ENCODE data around the gene CNIH2. TPM values are rescaled to one million over a fixed set of nuclear protein-coding genes. Genes with fewer than 3 reads are reported as not detected.

Gene CNIH2
- total and polyA plus RNA-seq, 2 of the 8 experiments (the other 6 are each of a cell fraction or from before 2014, with no cell fraction given) = 12.5 to 15.8 TPM

DNA sequence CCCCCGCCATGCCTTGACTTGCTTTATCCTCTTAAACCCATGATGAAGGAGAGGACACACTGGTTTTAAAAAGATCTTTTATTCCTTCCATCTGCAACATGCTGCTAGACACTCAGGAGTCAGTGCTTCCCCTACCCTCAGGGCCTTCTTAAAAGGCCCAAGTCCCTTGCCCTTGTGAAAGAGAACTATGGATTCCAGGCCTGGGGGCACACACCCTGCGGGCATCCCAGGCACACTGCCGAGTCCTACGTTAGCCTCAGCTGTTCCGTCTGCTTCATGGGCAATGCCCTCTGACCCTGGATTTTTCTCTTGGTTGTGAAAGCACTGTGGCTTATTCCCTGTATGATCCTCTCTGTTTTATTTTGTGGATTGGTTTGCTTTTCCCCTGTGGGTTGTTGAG lies 44.7 kb upstream of the CNIH2 start:
- no peak overlapping the region for H4K8ac ChIP-seq (ENCODE audit: extremely low read depth, insufficient read depth, low read length)
- no peak overlapping the region for H3K23ac ChIP-seq (ENCODE audit: insufficient read length)
- H2BK15ac ChIP-seq (ENCODE audit: low read length) = no peak overlapping the region
- no peak overlapping the region for H2BK12ac ChIP-seq (ENCODE audit: low read depth, low read length)
- H3K27me3 ChIP-seq (replicated peaks in 1 of 4; ENCODE audit: control insufficient read depth in 3 of 4, extremely low read depth in 1 of 4, insufficient read depth in 3 of 4, low read length in 3 of 4) = no peaks in the 10 kb centered on the region
- H2BK5ac ChIP-seq (ENCODE audit: low read depth, low read length) = no peak overlapping the region
- H3K79me2 ChIP-seq (ENCODE audit: control insufficient read depth in 1 of 2, insufficient read depth in 2 of 2, low read length in 2 of 2) = no peaks in the 10 kb centered on the region
- no peak overlapping the region for H3K4ac ChIP-seq (replicated peaks; ENCODE audit: insufficient read length, low read depth, low read length)
- no peak overlapping the region for H3K4me3 ChIP-seq (ENCODE audit: extremely low read depth in 1 of 4, insufficient read depth in 2 of 4, low read depth in 3 of 4, low read length in 4 of 4)
- no peak overlapping the region for H3K14ac ChIP-seq (ENCODE audit: insufficient read length)
- no peak overlapping the region for H3K56ac ChIP-seq (replicated peaks; ENCODE audit: insufficient read length, low read depth, low read length)
- no peak overlapping the region for H2BK120ac ChIP-seq (replicated peaks; ENCODE audit: low read depth, low read length)
- ChIA-PET POLR2A (ENCODE audit: partially characterized antibody) (interaction anchor here (1.2 to 1.8 kb wide), 2 partner anchors 11 to 35 kb away, joined by 4 to 5 read pairs; partner anchors contain the start of gene RAB1B), CTCF (ENCODE audit: partially characterized antibody) (interaction anchor here (0.7 to 12.4 kb wide), 5 partner anchors 11 to 69 kb away, joined by 3 to 123 read pairs (median 3); no protein-coding TSS in a partner anchor)
- H3K4me1 ChIP-seq (replicated peaks in 1 of 4; ENCODE audit: control insufficient read depth in 3 of 4, insufficient read depth in 4 of 4, low read length in 3 of 4) = peaks cover 0 to 2% (median 0%) of the 10 kb centered on the region in 4 experiments; a peak in 5 of 7 replicates
- no peak overlapping the region for H3K27ac ChIP-seq (ENCODE audit: low read depth, low read length)
- H4K91ac ChIP-seq (replicated peaks; ENCODE audit: insufficient read length, low read length) = no peak overlapping the region
- no peak for DNase-seq (ENCODE audit: low read depth in 1 of 2, low spot score in 2 of 2)
- FAIRE-seq = no peak
- peaks cover 0 to 10% (median 2%) of the 10 kb centered on the region in 4 experiments; a peak in 3 of 8 replicates for H3K36me3 ChIP-seq (ENCODE audit: control insufficient read depth in 2 of 4, insufficient read depth in 4 of 4, low read length in 3 of 4)
- no peak overlapping the region for H3K9ac ChIP-seq (replicated peaks in 1 of 4; ENCODE audit: extremely low read depth in 1 of 4, low read depth in 3 of 4, low read length in 3 of 4)
- H3K18ac ChIP-seq (ENCODE audit: extremely low read depth, low read length) = no peak overlapping the region
- no peaks in the 10 kb centered on the region for H3K23me2 ChIP-seq (ENCODE audit: low read depth, low read length)
- 76% methylated on average over 4 of the region's 5 CpGs; no CpG with 5 or more reads in 1 of the 2 experiments for WGBS, 2 experiments (ENCODE audit: extremely low coverage in 1 of 2, insufficient coverage in 1 of 2, insufficient read length in 1 of 2, insufficient replicate concordance in 2 of 2, low coverage in 1 of 2, low lambda C conversion rate in 2 of 2, missing lambda C conversion rate in 1 of 2)
- no peaks in the 10 kb centered on the region for H4K20me1 ChIP-seq (replicated peaks in 1 of 2; ENCODE audit: control insufficient read depth in 1 of 2, insufficient read depth in 2 of 2, low read length in 2 of 2)
- no peak overlapping the region for H3K4me2 ChIP-seq (ENCODE audit: insufficient read depth in 1 of 2, low read depth in 2 of 2, low read length in 2 of 2)
- no peak overlapping the region for H2AFZ ChIP-seq (ENCODE audit: low read length)
- no peak overlapping the region for H4K5ac ChIP-seq (ENCODE audit: insufficient read length, low read depth, low read length)
- no peak overlapping the region for H2AK5ac ChIP-seq (ENCODE audit: low read depth, low read length)
- H2BK20ac ChIP-seq (ENCODE audit: low read length) = no peak overlapping the region
- H3K79me1 ChIP-seq (ENCODE audit: low read depth, low read length) = no peaks in the 10 kb centered on the region
- no peaks in the 10 kb centered on the region for H3K9me3 ChIP-seq (ENCODE audit: insufficient read depth in 2 of 2, low read depth in 1 of 2, low read length in 1 of 2)
- TF ChIP-seq MAFK (IDR thresholded peaks at IDR 0.05; ENCODE audit: low read depth, low read length) = no peak
- TF ChIP-seq NRF1 (IDR thresholded peaks at IDR 0.05; ENCODE audit: low read depth, low read length) = no peak
- no peak for TF ChIP-seq FOSL1 (IDR thresholded peaks at IDR 0.05; ENCODE audit: insufficient read depth, low read depth, low read length)
- TF ChIP-seq POLR2AphosphoS5 (IDR thresholded peaks at IDR 0.05; ENCODE audit: low read depth, low read length) = no peak
- TF ChIP-seq ASH2L (IDR thresholded peaks at IDR 0.05; ENCODE audit: low read length) = no peak
- TF ChIP-seq SP2 (IDR thresholded peaks at IDR 0.05; ENCODE audit: low read length) = no peak
- TF ChIP-seq TCF12 (IDR thresholded peaks at IDR 0.05; ENCODE audit: low read depth, low read length) = no peak
- TF ChIP-seq TEAD4 (IDR thresholded peaks at IDR 0.05; ENCODE audit: low read depth, low read length) = no peak
- TF ChIP-seq TAF7 (optimal IDR thresholded peaks at IDR 0.05; ENCODE audit: borderline replicate concordance, low read depth, low read length) = no peak
- TF ChIP-seq, protein P1, sequence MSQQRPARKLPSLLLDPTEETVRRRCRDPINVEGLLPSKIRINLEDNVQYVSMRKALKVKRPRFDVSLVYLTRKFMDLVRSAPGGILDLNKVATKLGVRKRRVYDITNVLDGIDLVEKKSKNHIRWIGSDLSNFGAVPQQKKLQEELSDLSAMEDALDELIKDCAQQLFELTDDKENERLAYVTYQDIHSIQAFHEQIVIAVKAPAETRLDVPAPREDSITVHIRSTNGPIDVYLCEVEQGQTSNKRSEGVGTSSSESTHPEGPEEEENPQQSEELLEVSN (IDR thresholded peaks at IDR 0.05) = no peak
- TF ChIP-seq CHD2 (IDR thresholded peaks at IDR 0.05; ENCODE audit: low read length) = no peak
- TF ChIP-seq, protein P2, sequence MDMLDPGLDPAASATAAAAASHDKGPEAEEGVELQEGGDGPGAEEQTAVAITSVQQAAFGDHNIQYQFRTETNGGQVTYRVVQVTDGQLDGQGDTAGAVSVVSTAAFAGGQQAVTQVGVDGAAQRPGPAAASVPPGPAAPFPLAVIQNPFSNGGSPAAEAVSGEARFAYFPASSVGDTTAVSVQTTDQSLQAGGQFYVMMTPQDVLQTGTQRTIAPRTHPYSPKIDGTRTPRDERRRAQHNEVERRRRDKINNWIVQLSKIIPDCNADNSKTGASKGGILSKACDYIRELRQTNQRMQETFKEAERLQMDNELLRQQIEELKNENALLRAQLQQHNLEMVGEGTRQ (IDR thresholded peaks at IDR 0.05; ENCODE audit: low read length) = no peak
- TF ChIP-seq, protein P3, sequence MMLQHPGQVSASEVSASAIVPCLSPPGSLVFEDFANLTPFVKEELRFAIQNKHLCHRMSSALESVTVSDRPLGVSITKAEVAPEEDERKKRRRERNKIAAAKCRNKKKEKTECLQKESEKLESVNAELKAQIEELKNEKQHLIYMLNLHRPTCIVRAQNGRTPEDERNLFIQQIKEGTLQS (IDR thresholded peaks at IDR 0.05; ENCODE audit: insufficient read depth, low read depth, low read length) = no peak

Measured in H1 (cell line).